ENCODE measurements around the gene WLS.

The WLS gene

GRCh38 chr1:68081775-68082283 is 150.5 kb downstream of the WLS start:
- DNase-seq (ENCODE audit: low read depth in 2 of 2), result no peak

DNA sequence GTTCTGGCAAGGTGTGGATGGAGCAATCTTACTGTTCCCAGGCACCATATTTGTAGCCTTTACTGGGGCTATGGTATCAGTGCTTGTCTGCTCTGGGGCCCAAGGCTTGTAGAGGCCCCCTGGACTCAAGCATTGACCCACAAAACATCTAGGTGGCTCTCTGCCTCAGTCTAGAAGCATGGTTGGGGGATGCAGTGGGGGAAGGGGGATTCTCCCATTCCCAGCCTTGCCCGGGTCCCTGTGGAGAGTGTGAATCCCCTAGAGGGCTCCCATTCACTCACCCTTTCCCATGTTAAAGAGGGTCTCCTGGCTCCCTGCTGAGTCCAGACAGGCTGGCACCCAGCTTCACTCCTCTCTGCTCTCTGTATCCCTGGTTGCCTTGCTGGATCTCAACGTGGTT is 153.7 kb downstream of the WLS start:
- DNase-seq (ENCODE audit: low read depth in 2 of 2), result no peak
